NK-92 treated with Interleukin-12 subunit alpha and Interleukin-12 subunit beta, amount 100 ng/mL, for 24 hours (cell line): ENCODE measurements around the gene C1orf21.

Experiments used
- DNase-seq: peaks from one replicate; lab custom pipeline; 2025; lab: John Stamatoyannopoulos, UW

The C1orf21 gene

DNA sequence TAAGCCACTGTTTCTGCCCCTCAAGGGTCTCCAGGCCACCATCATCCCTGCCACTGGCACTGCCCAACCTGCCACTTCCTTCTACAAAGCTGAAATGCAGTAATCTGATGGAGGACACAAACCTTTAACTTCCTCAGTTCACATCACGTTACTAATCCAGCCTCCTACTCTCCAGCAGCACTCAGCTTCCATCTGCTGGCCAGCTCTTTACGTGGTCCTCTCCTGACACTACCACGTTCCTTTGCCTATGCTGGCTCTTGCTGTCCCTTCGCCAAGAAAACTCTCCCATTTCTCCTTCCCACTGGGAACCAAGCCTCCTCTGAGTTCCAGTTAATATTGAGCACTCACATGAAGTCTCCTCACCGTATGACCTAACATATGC lies 243.8 kb downstream of the C1orf21 start:
- DNase-seq: no peak

DNA sequence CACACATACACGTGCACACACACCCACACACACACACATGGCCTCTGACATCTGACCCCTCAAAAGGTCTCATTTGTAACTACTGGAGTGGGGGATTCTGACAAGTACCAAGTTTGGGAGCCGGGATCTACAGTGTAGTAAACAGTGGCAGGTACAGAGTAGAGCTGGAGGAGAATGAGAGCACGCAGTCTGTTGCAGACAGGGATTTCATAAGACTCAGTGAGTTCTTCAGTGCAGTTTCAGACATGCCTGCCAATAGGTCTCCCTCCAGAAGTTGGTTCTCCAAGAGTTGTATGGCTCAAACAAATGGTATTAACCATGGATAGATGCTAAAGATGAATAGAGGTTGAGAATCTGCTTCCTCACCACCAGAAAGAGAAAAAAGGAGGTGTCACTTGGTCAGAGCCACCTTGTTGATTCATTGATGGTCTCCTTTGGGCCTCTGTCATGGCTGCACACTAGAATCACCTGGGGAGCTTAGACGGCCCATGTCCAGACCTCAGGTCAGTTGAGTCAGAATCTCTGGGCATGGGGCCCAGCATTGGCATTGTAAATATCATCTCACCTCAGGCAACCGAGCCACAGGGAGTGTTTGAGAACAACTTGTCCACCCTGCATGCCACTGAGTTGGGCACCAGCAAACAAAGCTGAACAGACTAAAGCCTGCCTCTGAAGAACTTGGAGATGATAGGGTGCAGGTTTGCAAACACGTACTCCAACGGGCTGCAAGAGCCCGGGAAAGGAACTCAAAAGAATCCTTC lies 245.8 kb downstream of the C1orf21 start:
- no peak for DNase-seq

DNA sequence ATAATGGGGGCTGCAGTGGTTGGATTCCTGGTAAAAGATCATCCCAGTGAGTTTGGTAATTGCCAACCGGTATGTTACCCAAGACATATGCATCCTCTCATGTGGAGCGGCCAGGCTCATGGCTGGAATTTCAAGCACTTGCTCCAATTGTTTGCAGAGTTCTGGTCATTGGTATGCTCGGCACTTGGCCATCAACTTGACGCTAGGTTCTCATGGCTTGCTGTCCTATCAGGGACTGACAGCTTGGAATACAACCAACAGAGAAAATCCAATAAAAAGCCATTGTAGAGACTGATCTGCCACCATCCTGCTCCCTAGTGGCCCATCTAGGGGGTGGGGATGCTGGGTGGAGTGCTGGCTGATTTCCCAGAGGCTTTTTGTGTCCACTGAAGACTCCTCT lies 247.0 kb downstream of the C1orf21 start:
- no peak for DNase-seq

DNA sequence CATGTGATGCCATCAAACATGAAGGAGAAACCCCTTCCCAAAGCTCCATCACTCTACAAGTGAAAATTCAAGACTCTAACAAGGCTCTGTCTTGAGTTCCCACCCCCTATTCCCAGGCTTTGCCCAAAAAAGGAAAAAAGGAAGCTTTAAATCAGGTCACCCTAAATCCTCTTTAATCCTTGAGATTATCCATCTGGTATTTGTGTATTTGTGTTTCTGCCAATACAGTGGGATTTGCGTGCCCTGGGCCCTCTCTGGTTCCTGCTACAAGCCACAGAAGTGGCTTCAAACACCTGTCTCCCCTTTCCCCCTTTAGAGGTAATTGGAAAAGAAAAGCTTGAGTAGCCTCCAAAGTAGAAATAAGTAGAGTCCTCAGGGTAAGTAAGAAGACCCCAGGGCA lies 247.5 kb downstream of the C1orf21 start:
- no peak for DNase-seq

DNA sequence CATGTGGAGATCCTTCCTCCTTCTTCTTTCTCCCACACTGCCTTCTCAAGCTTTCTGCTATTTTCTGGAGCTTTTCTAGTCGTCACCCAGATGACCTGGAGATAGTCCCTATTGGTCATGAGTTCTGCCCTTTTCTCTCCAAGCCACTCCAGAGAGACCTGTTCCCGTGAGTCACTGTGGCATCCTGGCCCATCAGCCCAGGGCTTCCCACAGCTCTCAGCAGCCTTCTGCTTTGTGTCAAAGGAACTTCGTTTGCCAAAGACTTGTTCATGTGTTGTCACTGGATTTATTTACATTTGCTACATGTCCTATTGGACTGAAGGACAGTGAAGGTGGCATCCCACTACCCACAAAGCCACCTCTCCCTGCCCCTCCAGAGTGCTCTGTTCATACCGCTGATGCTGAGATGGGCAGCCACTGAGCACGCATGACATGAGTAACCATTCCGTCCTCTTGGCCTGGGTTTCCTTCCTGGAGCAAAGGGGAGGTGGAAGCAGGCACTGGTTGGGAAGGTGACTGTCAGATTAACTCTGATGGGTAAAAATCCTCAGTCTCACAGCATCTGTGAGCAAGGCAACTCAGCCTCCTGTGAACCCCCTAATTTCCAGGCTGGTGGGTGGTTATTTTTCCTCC lies 248.6 kb downstream of the C1orf21 start:
- DNase-seq: no peak

DNA sequence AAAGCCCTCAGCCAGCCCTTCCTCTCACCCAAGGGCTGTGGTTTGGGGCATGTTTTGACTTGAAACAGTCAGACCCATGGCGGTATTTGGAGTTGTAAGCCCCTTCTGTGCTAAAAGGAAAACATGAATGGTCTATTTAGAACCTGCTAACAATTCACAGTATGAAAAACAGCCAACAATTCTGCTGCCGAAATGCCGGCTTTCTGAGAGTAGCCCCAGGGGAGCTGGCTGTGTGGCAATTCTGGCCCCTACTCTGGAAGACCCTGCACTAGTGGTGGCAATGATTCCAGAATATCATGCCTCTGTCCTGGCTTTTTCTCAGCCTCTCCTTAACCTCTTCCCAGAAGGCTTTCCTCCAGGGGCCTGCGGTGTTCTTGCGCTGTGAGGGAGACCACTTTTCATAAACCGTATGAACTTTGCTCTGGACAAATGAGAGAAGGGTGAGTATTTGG lies 249.2 kb downstream of the C1orf21 start:
- DNase-seq: no peak

DNA sequence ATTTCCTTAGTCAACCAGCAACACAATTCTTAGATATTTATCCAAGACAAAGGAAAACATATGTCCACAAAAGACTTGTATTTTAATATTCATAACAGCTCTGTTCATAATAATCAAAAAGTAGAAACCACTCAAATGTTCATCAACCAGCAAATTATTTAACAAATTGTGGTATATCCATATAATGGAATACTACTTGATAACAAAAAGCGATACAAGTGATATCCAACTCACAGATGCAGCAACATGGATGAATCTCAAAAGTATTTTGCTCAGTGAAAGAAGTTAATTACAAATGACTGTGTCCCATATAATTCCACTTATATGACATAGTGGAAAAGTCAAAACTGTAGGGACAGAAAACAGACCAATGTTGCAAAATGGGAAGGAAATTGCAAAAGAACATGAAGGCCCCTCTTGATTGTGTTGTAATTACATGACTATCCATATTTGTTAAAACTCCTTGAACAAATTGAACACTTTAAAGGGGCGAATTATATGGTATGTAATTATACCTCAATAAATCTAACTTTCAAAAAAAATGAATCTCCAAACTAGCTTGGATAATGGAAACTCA lies 250.9 kb downstream of the C1orf21 start:
- DNase-seq: no peak

DNA sequence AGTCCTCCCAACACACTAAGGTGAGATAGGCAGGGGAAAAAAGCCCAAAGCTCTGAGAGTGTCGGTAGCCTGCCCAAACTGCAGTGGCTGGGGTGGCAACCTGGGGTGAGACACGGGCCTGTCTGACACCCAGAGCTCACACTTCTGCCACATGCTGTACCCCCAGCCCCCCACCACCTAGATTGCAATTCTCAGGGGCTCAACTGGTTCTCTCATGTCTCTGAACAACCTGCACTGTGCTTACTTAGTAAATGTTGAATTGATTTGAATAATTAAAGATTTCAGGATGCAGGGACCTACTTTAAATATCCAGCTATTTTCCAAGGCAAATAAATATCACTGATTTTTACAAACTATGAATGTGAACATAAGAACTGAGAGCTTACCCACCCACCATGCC lies 252.4 kb downstream of the C1orf21 start:
- DNase-seq: no peak

DNA sequence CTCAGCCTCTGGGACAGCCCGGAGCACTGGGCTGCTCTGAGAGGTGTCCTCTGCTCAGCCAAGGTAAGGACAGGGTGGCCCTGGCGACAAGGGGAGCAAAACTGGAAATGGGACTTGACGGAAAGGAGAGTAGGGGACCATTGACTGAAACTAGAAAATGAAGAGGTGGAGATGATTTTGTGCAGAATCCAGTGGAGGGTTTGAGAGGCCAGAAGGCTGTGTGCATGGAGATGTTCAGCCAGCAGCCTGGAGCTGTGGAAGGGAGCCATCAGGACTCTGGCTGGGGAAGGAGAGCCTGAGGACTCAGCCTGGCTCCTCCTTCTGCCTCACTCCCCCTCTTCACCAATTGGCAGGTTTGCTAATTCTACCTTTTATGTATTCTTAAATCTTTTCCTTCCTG lies 253.7 kb downstream of the C1orf21 start:
- no peak for DNase-seq

DNA sequence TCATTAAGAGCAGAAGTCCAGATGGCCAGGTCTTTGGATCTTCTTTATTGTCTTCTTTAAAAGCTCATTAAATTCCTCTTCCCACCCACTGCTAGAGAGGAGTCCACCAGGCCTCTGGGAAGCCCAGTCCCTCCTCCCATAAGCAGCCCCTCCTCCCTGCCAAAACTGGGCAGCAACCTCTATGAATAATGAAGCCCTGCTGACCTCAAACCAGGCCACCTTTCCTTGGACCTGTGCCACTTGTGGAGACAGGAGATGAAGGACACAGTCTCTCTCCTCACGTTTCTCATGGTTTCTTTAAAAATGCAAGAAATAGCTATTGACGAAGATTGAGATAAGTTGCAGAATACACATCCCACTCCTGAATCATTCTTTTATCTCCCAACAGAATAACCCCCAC lies 255.1 kb downstream of the C1orf21 start:
- no peak for DNase-seq

DNA sequence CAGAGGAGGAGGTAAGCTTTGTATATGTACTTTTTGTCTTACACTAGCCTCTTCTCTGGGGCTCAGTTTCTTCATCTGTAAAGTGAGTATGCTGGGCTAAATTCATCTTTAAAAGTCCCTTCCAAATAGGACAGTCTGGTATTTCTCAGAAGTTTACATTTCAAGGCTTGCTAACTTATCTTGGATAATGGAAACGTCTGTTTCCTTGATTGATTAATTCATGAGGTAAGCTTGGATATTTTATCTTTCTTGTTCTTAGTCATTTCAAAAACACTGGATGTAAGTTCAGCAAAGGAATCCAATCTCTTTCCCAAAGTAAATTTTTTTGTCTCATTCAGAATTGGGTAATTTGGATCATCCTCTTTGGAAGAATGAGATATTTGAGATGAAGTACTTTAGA lies 256.8 kb downstream of the C1orf21 start:
- DNase-seq: no peak

DNA sequence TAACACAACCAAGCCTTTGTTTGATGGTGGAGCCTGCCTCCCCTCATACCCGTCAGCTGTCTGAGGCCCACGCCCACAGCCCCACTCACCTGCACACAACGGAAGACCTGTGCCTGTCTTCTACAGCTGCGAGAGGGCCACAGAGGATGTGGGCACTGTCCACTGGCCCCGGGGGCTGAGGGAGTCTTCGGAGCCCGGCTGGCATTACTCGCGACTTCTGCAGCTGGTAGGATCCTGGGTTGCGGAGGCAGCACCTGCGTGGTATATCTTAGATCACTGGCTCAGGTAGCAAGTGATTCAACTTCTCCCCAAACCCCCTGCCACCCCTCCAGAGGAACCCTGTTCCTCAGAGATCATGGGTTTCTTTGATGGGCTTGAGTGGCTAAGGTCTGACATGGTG lies 257.9 kb downstream of the C1orf21 start:
- no peak for DNase-seq

DNA sequence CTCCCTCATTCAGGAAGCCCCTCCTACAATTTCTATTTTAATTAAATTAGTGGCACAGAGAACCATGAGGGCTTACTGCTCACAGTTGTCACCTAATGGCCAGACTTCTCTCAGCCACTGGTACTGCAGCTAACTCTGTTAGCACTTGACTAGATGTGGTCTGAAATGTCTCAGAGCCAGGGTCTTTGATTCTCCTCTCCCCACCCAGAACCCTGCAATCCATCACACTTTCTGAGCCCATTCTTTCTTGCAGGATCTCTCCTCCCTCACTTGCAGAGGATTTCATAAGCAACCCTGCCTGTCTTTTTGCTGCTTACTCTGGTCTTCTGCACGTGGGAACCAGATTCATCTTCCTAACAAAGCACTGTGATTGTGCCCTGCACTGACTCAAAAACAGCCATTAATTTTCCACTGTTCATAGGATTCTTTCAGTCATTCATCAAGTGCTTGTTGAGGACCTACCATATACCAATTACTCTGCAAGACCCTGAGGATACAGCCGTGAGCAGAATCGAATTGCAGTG lies 259.4 kb downstream of the C1orf21 start:
- DNase-seq: no peak

DNA sequence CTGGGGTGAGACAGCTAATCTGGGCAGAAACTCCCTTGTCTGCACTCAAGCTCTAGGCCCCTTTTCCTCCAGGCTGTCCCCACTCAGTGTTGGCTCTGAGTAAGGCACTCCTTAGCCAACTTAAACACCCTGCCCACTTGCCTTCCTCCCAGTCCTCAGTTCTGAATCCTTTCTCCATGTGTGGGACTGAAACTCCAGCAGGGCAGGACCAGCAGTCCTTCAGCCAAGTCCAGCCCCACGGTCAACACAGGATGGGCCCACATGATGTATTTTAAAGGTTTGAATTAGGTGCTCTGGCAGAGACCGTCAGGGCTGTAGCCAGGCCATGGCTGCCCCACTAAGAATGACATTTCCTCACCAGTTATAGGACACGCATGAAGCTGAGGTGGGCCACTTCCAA lies 260.0 kb downstream of the C1orf21 start:
- no peak for DNase-seq

DNA sequence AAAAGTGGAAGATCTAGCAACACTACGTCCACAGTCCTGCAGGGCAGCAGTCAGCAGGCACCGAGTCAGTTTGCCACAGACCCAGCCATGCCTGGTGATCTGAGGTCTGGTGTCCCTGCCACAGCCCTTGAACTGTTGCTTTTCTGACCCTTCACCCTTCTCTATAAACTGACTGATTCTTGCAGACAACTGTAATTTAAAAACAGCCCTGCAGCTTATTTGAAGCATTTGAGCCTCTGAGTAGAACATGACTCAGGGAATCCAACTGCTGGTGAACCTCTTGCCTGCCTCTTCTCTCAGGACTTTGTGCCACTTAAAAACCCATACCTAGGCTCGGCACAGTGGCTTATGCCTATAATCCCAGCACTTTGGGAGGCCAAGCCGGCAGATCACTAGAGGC lies 260.6 kb downstream of the C1orf21 start:
- no peak for DNase-seq

DNA sequence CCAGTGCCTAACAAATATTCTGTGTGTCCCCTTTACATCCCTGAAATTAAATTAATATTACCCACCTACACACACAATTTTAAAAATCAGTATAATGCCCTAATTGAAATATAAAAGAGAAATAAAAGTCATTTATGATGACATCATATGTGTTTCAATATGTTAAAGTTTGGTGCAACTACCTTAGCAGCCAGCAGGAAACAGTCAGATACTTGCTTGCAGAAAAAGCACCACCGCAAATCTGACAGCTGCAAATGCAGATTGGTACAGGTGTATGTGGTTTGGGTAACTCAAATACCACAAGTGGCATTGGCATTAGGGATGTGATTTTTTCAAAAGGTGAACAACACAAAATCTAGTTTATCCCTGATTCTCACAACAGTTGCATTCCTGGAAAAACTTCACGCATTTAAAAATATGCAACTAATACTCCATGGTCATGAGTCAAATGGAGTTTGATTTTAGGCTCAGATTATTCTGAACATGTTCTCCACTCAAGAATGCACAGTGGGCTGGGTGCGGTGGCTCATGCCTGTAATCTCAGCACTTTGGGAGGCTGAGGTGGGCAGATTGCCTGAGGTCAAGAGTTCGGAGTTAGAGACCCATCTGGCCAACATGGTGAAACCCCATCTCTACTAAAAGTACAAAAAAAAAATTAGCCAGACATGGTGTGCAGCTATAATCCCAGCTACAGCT lies 261.5 kb downstream of the C1orf21 start:
- DNase-seq: no peak

DNA sequence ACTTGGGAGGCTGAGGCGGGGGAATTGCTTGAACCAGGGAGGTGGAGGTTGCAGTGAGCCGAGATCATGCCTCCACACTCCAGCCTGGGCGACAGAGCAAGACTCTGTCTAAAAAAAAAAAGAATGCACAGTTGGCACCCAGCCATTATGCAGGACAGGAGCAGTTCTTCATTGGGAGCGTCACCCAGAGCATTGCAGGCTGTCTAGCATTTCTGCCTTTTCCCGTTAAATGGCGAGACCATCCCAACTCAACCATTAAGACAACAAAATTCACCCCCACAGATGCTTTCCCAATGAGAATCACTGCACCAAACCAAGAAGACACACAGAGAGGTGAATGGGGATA lies 262.0 kb downstream of the C1orf21 start:
- DNase-seq: no peak

DNA sequence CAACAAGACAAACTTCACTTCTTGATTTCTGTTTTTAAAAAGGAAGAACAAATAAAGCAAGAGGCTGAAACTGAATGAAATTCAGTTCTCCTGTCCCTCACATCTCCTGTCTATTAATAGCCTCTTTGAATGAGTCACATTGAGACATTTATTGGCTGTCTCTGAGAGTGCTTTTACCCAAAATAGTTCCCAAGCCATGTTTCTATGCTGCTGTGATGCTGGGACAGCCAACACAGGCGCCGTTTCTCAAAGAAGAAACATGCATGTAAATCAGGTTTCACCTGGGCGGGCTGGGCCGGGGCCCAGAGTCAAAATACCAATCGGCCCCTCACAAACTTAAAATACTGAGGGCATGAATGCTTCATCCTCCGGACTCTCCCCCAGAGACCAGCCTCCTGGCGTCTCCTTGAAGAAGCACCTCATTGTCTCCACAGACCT lies 262.6 kb downstream of the C1orf21 start:
- no peak for DNase-seq

DNA sequence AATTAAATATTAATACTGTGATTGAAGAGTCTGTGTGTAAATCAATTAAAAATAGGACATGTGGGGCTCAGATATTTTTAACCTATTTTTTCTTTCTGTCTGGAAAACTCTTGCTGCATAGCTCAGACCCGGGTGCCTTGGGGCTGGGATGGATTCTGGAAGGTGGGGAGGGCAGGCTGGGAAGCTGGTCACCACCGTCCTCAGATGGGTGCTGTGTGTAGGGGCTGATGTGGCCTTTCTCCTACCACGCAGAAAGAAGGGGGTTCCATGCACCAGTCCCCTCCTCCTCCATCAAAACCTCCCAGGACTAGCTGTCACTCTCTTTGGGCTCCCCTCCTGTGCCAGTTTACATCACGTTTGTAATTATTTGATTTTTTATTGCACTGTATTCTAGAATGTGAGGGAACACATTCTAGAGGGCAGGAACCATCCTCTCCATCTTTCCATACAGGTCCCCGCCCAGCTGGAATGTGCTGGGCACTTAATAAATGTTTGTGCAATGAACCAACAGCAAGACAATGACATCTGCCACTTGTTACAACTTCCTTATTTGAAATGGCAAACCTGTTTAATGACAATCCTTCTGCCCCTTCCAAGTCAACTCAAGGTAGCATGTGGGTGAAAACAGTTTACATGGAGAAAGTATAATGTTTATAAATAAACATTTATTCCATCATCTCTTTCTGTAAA lies 263.5 kb downstream of the C1orf21 start:
- DNase-seq: no peak

DNA sequence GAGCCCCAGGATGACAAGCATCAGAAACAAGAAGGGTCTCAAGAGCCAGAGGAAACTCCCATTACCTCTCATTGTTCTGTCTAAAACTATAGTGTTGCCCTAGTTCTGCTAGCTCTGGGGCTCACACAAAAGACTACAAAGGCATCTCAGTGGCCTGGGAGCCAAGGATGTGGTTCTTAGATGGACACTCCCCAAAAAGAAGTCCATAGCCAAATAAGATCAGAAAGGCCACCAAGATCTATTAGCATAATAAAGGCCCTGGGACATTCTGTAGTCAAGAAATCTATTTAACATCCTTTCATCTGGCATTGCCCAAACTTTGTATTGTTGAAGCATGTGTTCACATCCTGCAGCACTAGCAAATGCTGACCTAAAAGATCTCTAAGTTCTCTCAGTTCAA lies 268.4 kb downstream of the C1orf21 start:
- DNase-seq: no peak

DNA sequence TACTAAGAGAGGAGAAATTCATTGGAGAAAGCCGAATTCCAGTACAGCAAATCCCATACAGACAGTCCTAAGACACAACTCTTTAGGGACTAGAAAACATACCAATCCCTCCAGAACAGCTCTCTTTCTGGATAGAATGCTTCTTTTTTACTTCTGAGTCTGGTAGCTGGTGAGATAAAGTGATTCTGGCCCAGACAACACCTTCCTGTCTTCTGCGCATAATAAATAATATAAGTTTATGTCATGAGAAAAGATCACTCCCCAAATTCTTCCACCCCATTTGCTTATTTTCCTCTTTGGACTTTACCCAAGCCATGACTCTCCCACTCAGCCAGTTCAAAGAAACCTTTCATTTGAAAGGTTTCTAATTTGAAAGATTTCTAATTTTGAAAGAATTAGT lies 269.4 kb downstream of the C1orf21 start:
- DNase-seq: no peak

DNA sequence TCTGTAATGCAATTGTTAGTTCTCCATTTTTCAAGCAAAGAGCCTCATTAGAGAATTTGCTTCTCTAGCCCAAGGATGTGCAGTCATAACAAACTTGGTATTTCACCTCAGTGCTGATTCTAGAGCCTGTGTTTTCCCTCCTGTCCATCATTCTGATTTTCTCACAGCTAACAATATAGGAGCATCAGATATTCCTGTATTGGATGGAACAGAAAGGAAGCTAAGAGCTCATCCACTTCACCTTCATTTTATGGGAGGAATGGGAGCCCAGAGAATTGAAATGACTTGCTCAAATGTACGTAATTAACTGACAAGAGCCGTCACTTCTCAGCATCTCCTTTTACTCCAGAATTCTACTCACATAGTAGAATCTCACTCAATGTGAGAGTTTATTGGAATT lies 271.2 kb downstream of the C1orf21 start:
- DNase-seq: no peak
